SU-DHL-6 (cell line): ENCODE measurements around the gene TMEM140.

Experiments
- EZH2phosphoT487 ChIP-seq: fragments of 200-600 bp; sonication (generic), shearing (Covaris generic); conservative IDR thresholded peaks from 2 replicates; pipeline ENCODE4 v1.6.1; 2018; ENCODE audit warnings: mild to moderate bottlenecking, antibody characterized with exemption, low read length, moderate library complexity, mixed read lengths
- TF ChIP-seq, protein P1 (sequence below): fragments of 200-600 bp; sonication (generic); IDR thresholded peaks from one replicate; pipeline ENCODE4 v1.5.1; 2017; ENCODE audit warnings: antibody characterized with exemption, mild to moderate bottlenecking, low read length, moderate library complexity; ENCODE audit not compliant: insufficient read depth, poor library complexity, severe bottlenecking

DNA sequence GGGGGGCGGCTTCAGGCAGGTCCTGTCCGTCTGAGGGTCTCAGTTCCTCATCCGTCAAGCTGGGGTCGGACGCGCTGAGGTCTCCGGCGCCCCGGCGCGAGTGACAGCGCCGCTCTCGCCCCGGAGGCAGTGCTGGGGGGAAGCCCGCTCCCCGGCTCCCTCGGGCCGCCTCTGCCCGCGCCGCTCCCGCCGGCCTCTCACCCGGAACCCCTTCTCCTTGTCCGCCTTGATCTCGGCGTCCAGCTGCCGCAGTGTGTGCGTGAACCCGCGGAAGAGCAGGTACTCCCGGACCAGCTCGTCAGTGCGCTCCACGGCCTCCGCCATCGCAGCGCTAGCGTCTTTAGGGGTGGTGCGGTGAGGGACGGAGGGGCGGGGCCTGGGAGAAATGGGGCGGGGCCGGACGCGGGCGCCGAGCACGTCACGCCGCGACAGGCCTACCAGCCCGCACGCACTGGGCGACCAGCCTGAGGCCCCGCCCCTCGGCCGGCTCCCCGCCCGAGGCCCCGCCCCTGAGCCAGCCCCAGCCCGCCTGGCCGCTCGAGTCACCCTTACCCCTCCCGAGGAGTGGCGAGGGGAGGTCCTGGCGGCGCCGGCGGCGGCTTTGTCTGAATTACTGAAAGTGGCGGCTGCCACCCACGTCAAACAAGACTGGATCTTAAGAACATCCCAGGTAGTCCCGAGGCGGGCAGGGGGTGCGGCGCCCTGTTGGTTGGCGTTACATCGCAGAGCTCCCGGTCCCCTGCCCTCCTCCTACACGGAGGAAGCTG, 63.5 kb downstream of the TMEM140 start, which contains the start of gene WDR91:
- TF ChIP-seq, protein P1, sequence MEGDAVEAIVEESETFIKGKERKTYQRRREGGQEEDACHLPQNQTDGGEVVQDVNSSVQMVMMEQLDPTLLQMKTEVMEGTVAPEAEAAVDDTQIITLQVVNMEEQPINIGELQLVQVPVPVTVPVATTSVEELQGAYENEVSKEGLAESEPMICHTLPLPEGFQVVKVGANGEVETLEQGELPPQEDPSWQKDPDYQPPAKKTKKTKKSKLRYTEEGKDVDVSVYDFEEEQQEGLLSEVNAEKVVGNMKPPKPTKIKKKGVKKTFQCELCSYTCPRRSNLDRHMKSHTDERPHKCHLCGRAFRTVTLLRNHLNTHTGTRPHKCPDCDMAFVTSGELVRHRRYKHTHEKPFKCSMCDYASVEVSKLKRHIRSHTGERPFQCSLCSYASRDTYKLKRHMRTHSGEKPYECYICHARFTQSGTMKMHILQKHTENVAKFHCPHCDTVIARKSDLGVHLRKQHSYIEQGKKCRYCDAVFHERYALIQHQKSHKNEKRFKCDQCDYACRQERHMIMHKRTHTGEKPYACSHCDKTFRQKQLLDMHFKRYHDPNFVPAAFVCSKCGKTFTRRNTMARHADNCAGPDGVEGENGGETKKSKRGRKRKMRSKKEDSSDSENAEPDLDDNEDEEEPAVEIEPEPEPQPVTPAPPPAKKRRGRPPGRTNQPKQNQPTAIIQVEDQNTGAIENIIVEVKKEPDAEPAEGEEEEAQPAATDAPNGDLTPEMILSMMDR: no peak
- TF ChIP-seq EZH2phosphoT487: no peak
